ENCODE results near the gene RASA2. TPM values are rescaled to one million over a fixed set of nuclear protein-coding genes. Genes with fewer than 3 reads are reported as not detected.

RASA2 gene
- total RNA-seq, 4 donors from 2014 or later: 9.1 to 12.8 (median 10.6) TPM

DNA sequence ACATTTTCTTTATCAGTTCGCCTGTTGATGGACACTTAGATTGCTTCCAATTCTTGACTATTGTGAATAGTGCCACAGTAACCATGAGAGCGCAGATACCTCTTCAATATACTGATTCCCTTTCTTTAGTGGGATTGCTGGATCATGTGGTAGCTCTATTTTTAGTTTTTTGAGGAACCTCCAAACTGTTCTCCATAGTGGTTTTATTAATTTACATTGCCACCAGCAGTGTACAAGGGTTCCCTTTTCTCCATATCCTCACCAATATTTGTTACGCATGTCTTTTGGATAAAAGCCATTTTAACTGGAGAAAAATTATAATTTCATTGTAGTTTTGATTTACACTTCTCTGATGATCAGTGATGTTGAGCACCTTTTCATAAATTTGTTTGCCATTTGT lies 59.3 kb downstream of the RASA2 start:
- Histone ChIP-seq H3K9me3 (peaks cover 0 to 10% (median 4%) of the 10 kb centered on the region in 4 donors), H3K27ac (replicated peaks in 1 of 4) (no peak overlapping the region), H3K36me3 (peaks cover 0 to 28% (median 4%) of the 10 kb centered on the region in 4 donors), H3K4me1 (no peaks in the 10 kb centered on the region), H3K4me3 (no peak overlapping the region), H3K27me3 (no peaks in the 10 kb centered on the region)
- no peak for TF ChIP-seq EP300 (IDR thresholded peaks at IDR 0.05)
- TF ChIP-seq, protein P1, sequence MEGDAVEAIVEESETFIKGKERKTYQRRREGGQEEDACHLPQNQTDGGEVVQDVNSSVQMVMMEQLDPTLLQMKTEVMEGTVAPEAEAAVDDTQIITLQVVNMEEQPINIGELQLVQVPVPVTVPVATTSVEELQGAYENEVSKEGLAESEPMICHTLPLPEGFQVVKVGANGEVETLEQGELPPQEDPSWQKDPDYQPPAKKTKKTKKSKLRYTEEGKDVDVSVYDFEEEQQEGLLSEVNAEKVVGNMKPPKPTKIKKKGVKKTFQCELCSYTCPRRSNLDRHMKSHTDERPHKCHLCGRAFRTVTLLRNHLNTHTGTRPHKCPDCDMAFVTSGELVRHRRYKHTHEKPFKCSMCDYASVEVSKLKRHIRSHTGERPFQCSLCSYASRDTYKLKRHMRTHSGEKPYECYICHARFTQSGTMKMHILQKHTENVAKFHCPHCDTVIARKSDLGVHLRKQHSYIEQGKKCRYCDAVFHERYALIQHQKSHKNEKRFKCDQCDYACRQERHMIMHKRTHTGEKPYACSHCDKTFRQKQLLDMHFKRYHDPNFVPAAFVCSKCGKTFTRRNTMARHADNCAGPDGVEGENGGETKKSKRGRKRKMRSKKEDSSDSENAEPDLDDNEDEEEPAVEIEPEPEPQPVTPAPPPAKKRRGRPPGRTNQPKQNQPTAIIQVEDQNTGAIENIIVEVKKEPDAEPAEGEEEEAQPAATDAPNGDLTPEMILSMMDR (IDR thresholded peaks at IDR 0.05): no peak
- TF ChIP-seq POLR2AphosphoS5 (IDR thresholded peaks at IDR 0.05): no peak
- TF ChIP-seq POLR2A (IDR thresholded peaks at IDR 0.05; ENCODE audit: low read depth): no peak
- WGBS: 92% methylated on average over 3 of the region's 3 CpGs
- intact Hi-C loops (cut with DNase I): no loop called here
- no peak for DNase-seq (ENCODE audit: extremely low spot score)

DNA sequence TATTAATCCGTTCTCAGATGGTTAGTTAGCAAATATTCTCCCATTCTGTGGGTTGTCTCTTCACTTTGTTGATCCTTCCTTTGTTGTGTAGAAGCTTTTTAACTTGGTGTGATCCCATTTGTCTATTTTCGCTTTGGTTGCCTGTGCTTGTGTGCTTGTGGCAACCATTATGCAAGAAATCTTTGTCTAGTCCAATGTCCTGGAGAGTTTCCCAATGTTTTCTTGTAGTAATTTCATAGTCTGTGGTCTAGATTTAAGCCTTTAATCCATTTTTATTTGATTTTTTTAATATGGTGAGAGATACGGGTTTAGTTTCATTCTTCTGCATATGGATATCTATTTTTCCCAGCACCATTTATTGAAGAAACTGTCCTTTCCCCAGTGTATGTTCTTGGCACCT lies 59.8 kb downstream of the RASA2 start:
- H3K27ac ChIP-seq (replicated peaks in 1 of 4): no peak overlapping the region
- H3K27me3 ChIP-seq: no peaks in the 10 kb centered on the region
- WGBS: 100% methylated on average over 3 of the region's 3 CpGs
- peaks cover 0 to 10% (median 4%) of the 10 kb centered on the region in 4 donors for H3K9me3 ChIP-seq
- no peak overlapping the region for H3K4me3 ChIP-seq
- H3K4me1 ChIP-seq: no peaks in the 10 kb centered on the region
- no peak for DNase-seq (ENCODE audit: extremely low spot score)
- H3K36me3 ChIP-seq: peaks cover 0 to 26% (median 4%) of the 10 kb centered on the region in 4 donors
- intact Hi-C loops (cut with DNase I): no loop called here
- TF ChIP-seq POLR2AphosphoS5 (IDR thresholded peaks at IDR 0.05): no peak
- no peak for TF ChIP-seq POLR2A (IDR thresholded peaks at IDR 0.05; ENCODE audit: low read depth)
- TF ChIP-seq EP300 (IDR thresholded peaks at IDR 0.05): no peak
- TF ChIP-seq, protein P1 (IDR thresholded peaks at IDR 0.05): no peak

- Histone ChIP-seq H3K36me3 (peaks cover 0 to 26% (median 0%) of the 10 kb centered on the region in 4 donors), H3K4me1 (no peaks in the 10 kb centered on the region), H3K27me3 (no peaks in the 10 kb centered on the region), H3K9me3 (peaks cover 0 to 10% (median 4%) of the 10 kb centered on the region in 4 donors), H3K4me3 (no peak overlapping the region), H3K27ac (replicated peaks in 1 of 4) (no peak overlapping the region)
- intact Hi-C loops (cut with DNase I): no loop called here
- WGBS: 98% methylated on average over 2 of the region's 2 CpGs
- no peak for DNase-seq (ENCODE audit: extremely low spot score)
- TF ChIP-seq EP300 (IDR thresholded peaks at IDR 0.05): no peak
- no peak for TF ChIP-seq POLR2A (IDR thresholded peaks at IDR 0.05; ENCODE audit: low read depth)
Observed at GRCh38 chr3:141547791-141548190, 61.0 kb downstream of the RASA2 start.

- no peaks in the 10 kb centered on the region for H3K27me3 ChIP-seq
- no peaks in the 10 kb centered on the region for H3K9me3 ChIP-seq
- H3K4me3 ChIP-seq: no peak overlapping the region
- TF ChIP-seq POLR2AphosphoS5 (IDR thresholded peaks at IDR 0.05): no peak
- H3K27ac ChIP-seq (replicated peaks in 1 of 4): no peak overlapping the region
- 98% methylated on average over 2 of the region's 2 CpGs for WGBS
- DNase-seq (ENCODE audit: extremely low spot score): no peak
- intact Hi-C loops (cut with DNase I): no loop called here
- peaks cover 0 to 4% (median 0%) of the 10 kb centered on the region in 4 donors for H3K4me1 ChIP-seq
- peaks cover 0 to 13% (median 2%) of the 10 kb centered on the region in 4 donors for H3K36me3 ChIP-seq
Observed at GRCh38 chr3:141550926-141551665, 64.3 kb downstream of the RASA2 start.

DNA sequence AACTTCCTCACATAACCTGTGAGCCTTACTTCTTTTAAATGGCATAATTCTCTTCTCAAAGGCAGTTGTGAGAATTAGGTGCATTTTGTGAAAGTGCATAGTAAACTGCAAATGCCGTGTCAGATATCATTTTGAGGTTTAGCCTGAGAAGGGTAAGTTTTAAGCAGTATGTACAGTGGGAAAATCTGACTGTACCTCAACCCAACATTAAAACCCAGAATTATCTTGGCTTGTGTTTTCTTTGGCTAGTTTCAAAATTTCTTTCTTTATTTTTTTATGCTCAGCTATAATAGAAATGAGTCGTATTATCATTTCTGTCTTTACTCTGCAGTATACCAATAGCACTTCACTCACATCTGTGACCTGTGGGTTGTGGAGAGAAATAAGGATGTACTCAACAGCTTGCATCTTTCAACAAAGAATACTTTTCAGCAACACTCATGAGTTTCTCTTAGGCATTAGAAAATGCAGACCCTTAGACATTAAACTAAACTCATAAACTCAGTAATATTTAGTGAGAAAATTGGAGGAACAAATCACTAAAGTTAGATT lies 65.7 kb downstream of the RASA2 start:
- H3K4me3 ChIP-seq: no peak overlapping the region
- H3K4me1 ChIP-seq: peaks cover 0 to 4% (median 0%) of the 10 kb centered on the region in 4 donors
- intact Hi-C loops (cut with DNase I): no loop called here
- no peaks in the 10 kb centered on the region for H3K27me3 ChIP-seq
- no peak for TF ChIP-seq POLR2AphosphoS5 (IDR thresholded peaks at IDR 0.05)
- TF ChIP-seq, protein P1 (IDR thresholded peaks at IDR 0.05): no peak
- TF ChIP-seq POLR2A (IDR thresholded peaks at IDR 0.05; ENCODE audit: low read depth): no peak
- TF ChIP-seq EP300 (IDR thresholded peaks at IDR 0.05): no peak
- H3K27ac ChIP-seq (replicated peaks in 1 of 4): no peak overlapping the region
- peaks cover 3 to 25% (median 11%) of the 10 kb centered on the region in 4 donors for H3K36me3 ChIP-seq
- no peaks in the 10 kb centered on the region for H3K9me3 ChIP-seq
- WGBS: 83% methylated on average over 2 of the region's 2 CpGs
- no peak for DNase-seq (ENCODE audit: extremely low spot score)
